ENCODE measurements around the gene MAN1A1.

The MAN1A1 gene

DNA sequence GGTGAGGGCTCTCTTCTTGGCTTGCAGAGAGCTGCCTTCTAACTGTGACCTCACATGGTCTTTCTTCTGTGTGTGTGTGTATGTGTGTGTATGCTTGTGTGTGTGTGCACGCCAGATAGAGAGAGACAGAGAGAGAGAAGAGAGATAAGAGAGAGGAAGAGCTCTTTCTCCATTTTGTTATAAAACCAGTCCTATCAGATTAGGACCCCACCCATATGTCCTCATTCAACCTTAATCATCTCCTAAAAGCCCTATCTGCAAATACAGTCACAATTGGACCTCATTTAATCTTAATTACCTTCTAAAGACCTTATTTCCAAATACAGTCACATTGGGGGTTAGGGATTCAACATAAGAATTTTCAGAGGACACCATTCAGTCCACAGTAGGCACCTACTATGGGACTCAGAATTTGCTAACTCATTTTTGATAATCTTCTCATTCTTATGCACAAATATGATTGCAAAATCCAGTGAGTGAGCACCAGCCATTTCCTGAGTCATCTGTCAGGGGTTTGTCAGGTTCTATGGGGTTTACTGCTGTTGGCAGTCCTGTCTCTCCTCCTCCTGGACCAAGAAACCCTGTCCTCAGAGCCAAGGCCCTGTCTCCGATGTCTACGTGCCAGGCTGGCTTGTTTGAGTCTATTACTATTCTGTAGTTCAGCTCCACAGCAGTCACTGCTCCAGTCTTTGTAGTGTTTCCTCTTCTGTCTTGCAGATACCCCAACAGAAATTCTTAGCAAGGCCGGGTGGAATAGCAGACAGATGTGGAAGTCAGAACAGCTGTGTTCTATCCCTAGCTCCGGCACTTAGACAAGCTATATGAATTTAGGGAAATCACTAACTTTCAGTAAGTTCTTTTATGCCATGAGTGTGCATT lies 212.1 kb downstream of the MAN1A1 start:
- DNase-seq: peak; percentile 22

- no peak for DNase-seq
These were observed 214.8 kb downstream of the MAN1A1 start for GRCh38 chr6:119134752-119135151.

DNA sequence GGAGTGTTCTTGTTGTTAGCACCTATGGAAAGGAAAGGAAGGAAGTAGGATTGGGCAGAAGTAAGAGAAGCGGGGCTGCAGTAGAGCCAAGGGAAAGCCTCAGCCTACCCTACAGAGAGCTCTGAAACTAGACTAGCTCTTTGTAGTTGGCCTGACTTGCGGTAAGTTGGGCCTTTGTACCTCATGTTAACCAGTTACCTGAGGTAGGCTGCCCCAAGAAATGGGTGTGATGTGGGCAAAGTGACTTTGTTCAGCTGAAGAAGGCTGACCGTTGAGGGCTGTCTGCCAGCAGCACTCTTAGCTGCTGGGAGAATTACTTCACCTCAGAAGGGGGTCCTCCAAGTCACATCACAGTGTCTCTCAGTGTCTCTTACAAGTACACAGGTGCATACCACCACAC lies 216.2 kb downstream of the MAN1A1 start:
- DNase-seq: no peak

GRCh38 chr6:119132261-119132981 lies 217.1 kb downstream of the MAN1A1 start:
- DNase-seq: no peak

DNA sequence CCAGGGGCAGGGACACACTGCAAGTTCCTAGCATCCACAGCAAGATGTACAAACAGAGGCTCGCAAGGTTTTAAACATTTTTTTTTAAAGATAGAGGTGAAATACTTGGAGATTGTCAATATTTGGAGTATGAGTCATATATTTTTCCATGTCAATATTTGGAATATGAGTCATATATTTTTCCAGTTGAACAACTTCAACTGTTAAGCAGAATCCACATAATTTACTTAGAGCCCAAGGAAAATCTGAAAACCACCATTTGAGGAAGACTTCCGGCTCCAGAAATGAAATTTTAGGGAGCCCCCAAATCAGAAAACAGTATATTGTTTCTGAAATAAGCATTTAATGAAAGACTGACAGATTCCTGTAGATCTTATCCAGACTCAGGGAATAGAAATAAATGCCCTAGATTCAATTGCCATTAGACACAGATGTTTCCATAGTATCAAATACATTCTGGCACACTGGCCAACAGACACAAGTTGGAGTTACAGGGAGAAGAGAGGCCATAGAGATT lies 219.5 kb downstream of the MAN1A1 start:
- no peak for DNase-seq

DNA sequence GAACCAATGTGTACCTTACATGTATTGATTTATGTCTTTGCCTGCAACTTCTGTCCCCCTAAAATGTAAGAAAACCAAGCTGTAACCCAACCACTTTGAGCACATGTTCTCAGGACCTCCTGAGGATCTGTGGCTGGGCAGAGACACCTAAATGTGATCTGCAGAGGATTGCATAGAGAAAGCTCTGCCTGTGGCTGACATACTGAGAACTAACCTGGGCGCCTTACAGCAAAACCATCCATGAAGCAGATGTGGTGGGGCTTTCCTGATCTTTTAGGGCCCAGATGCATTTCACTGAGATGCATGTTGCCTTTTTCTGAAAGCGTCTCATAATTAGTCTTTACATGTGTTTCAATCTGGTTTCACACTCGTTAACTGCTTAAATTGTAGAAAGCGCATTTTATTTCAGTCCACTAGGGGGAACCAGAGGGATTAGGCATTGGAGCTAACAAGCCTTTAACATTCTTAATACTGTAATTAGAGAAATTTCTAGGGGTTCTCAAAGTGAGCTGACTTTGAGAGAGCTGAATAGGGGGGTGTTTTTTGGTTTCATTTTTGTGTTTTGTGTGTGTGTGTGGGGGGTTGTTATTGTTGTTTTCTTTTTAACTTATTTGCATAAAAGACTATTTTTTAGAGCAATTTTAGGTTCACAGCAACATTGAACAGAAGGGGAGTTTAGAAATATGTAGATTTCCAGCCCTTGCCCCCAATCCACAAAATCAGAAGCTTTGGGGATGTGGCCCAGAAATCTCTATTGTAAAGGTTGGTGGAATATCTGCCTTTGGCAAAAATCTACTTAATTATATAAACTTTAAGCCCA lies 220.2 kb downstream of the MAN1A1 start:
- DNase-seq: peak; percentile 78

- no peak for DNase-seq
These were observed 221.2 kb downstream of the MAN1A1 start for GRCh38 chr6:119128252-119128912.

- DNase-seq: no peak
These were observed 221.9 kb downstream of the MAN1A1 start for GRCh38 chr6:119127627-119128026.

Data from KG1 (cell line).